Mammary microvascular endothelial cell (primary cell): ENCODE data around the gene CCDC141. TPM values are rescaled to one million over a fixed set of nuclear protein-coding genes. Genes with fewer than 3 reads are reported as not detected.

Source experiments
- total RNA-seq: library from RNA; depleted of rRNA; stranded (reverse); fragments of >200 nt; gene quantifications from 2 replicates; pipeline ENCODE4 v1.2.3, GENCODE V29; 2015

CCDC141 gene, protein sequence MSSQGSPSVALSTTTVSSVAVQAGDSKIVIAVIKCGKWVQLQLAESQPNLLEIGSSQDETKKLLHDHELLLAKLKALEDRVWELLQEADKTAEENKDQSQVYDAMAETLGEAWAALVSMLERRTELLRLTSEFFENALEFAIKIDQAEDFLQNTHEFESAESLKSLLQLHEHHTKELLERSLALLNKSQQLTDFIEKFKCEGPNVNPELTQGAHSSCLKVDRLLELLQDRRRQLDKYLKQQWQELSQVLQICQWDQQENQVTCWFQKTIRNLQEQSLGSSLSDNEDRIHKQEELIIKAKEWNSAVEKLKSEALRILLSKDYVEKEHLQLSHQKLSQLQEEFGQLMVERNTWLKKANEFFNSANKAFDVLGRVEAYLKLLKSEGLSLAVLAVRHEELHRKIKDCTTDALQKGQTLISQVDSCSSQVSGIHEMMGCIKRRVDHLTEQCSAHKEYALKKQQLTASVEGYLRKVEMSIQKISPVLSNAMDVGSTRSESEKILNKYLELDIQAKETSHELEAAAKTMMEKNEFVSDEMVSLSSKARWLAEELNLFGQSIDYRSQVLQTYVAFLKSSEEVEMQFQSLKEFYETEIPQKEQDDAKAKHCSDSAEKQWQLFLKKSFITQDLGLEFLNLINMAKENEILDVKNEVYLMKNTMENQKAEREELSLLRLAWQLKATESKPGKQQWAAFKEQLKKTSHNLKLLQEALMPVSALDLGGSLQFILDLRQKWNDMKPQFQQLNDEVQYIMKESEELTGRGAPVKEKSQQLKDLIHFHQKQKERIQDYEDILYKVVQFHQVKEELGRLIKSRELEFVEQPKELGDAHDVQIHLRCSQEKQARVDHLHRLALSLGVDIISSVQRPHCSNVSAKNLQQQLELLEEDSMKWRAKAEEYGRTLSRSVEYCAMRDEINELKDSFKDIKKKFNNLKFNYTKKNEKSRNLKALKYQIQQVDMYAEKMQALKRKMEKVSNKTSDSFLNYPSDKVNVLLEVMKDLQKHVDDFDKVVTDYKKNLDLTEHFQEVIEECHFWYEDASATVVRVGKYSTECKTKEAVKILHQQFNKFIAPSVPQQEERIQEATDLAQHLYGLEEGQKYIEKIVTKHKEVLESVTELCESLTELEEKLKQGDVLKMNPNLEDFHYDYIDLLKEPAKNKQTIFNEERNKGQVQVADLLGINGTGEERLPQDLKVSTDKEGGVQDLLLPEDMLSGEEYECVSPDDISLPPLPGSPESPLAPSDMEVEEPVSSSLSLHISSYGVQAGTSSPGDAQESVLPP (N-terminal part only)
- total RNA-seq = 0.13 and 0.44 TPM in 2 replicates

DNA sequence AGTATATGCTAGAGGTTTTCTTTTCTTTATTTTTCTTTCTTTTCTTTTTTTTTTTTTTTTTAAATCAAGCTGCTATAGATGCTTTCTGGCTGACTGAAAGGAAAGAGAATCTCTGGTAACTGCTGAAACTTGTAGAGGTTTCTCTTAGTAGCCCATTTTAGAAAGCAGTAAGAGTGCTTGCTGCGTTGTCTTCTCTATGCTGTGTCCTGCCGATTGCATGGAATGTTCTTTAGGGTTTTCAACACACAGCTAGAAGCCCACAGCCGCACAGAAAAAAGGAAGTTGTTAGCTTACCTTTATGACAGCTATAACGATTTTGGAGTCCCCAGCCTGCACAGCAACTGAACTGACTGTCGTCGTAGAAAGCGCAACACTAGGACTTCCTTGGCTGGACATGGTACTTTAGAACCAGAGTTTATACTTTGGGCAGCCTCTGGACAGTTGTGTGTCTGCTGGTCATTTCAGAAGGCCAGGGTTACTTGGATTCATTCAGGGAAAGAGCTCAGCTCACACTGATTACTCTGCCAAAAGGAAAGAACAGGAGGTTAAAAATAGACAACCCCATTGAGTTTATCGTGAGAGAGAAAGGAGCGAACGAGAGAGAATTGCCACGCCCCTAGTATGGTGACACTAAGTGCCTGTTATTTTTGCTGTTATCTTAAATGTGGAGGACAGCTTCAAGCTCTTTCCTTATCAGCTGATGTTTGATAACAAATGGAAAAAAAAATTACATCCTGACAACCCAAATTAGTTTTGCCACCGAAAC, at the start of gene CCDC141:
CCDC141 (minus strand) TSS at position 592 of the 766 bp plus-strand sequence; CDS start at position 396, 196 bp downstream.

DNA sequence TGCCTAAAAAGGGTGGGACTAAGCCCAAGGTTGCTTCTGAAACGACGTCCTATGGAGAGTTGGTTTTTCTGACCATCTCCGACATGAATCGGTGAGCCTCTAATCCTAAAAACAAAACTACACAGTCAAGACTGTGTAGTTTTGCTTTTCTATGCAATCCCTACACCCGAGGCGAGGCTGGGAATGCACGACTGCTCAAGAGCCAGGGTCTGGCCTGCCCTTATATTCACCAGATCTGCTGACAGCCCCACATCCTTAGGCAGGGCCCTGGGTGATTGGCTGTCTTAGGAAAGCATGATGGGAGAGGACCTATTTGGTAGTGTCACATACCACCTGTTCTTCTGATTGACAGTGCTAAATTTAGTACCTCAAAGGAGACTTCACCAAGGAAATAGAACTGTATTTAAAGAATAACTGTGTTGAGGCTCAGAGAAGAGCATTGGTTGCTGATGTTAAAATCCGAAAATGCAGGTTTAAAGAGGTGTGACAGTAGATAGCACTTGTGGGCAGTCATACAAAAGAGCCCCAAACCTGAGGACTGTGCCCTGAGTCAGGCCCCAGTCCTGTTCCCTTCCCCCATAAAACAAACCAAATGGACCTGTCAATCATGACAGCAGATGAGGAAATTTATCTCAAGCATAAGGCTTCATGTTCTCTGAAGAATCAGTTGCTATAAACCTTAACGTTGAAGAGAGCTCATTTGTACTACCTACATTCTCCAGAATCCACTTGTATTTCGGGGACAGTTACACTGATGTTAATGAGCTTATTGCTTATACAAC, 242.5 kb downstream of the CCDC141 start, which contains the start of gene TTN:
TTN (minus strand) TSS at position 197 of the 782 bp plus-strand sequence. CDS start 2,781 bp downstream, outside the sequence.

Other genes starting within 250 kb of the CCDC141 start
- gene TTN, start 242.7 kb downstream of the CCDC141 start, total RNA-seq = 0.79 and 4.7 TPM in 2 replicates
- gene SESTD1, start 214.7 kb upstream of the CCDC141 start, total RNA-seq = 13.3 and 15.3 TPM in 2 replicates